Neural cell (in vitro differentiated cells): ENCODE results near the gene SPON1. TPM values are rescaled to one million over a fixed set of nuclear protein-coding genes. Genes with fewer than 3 reads are reported as not detected.

Source experiments
- H2AFZ ChIP-seq: fragments of 200-600, 300-800 bp; sonication (generic), shearing (Covaris generic); 2 replicates; pipeline ENCODE4 v1.6.0; 2014; ENCODE audit warnings: low read depth, mild to moderate bottlenecking, antibody characterized with exemption, low read length, moderate library complexity
- H3F3A ChIP-seq: fragments of 200-600 bp; shearing (Covaris generic); 2 replicates; pipeline ENCODE4 v1.6.1; 2016; ENCODE audit warnings: mild to moderate bottlenecking, moderate library complexity, mixed read lengths, antibody characterized with exemption, low read length; ENCODE audit not compliant: insufficient read depth, poor library complexity, severe bottlenecking
- H3K27ac ChIP-seq: fragments of 200-600, 300-800 bp; sonication (generic), shearing (Covaris generic); 2 replicates; pipeline ENCODE4 v1.5.1; 2014; ENCODE audit warnings: mild to moderate bottlenecking, low read length, moderate library complexity
- H3K27me3 ChIP-seq: fragments of 300-800, 200-600 bp; sonication (generic), shearing (Covaris generic); 2 replicates; pipeline ENCODE4 v1.6.0; 2014; ENCODE audit warnings: mild to moderate bottlenecking, low read depth, low read length, moderate library complexity; ENCODE audit not compliant: insufficient read depth
- H3K36me3 ChIP-seq: fragments of 300-800, 200-600 bp; sonication (generic), shearing (Covaris generic); 2 replicates; pipeline ENCODE4 v1.5.1; 2014; ENCODE audit warnings: mild to moderate bottlenecking, antibody characterized with exemption, low read length, moderate library complexity; ENCODE audit not compliant: insufficient read depth
- H3K4me2 ChIP-seq: fragments of 300-800, 200-600 bp; sonication (generic), shearing (Covaris generic); 2 replicates; pipeline ENCODE4 v1.6.0; 2014; ENCODE audit warnings: mild to moderate bottlenecking, low read length
- H3K4me3 ChIP-seq: fragments of 300-800, 200-600 bp; sonication (generic), shearing (Covaris generic); 2 replicates; pipeline ENCODE4 v1.5.1; 2014; ENCODE audit warnings: mild to moderate bottlenecking, low read length, moderate library complexity
- H3K79me2 ChIP-seq: fragments of 200-600 bp; shearing (Covaris generic); replicated peaks from 2 replicates; pipeline ENCODE4 v1.6.0; 2014; ENCODE audit warnings: mild to moderate bottlenecking, low read length, moderate library complexity; ENCODE audit not compliant: insufficient read depth
- H3K9ac ChIP-seq: fragments of 300-800, 200-600 bp; sonication (generic), shearing (Covaris generic); 2 replicates; pipeline ENCODE4 v1.6.1; 2016; ENCODE audit warnings: mild to moderate bottlenecking, low read length, mixed read lengths
- H3K9me2 ChIP-seq: fragments of 200-600 bp; shearing (Covaris generic); 2 replicates; pipeline ENCODE4 v1.6.1; 2016; ENCODE audit warnings: mild to moderate bottlenecking, low read length, mixed read lengths; ENCODE audit not compliant: insufficient read depth
- H3K9me3 ChIP-seq: fragments of 200-600, 300-800 bp; sonication (generic), shearing (Covaris generic); 2 replicates; pipeline ENCODE4 v1.6.1; 2016; ENCODE audit warnings: mild to moderate bottlenecking, mixed run types, low read length, moderate library complexity, mixed read lengths
- H4K20me1 ChIP-seq: fragments of 200-600 bp; shearing (Covaris generic); 2 replicates; pipeline ENCODE4 v1.6.1; 2016; ENCODE audit warnings: mild to moderate bottlenecking, mixed run types; ENCODE audit not compliant: insufficient read depth
- CTCF ChIP-seq: fragments of 450-650 bp; IDR thresholded peaks from 2 replicates; pipeline ENCODE4 v1.5.1; 2014; ENCODE audit warnings: antibody characterized with exemption, mild to moderate bottlenecking, moderate library complexity; ENCODE audit not compliant: poor library complexity, severe bottlenecking
- EP300 ChIP-seq: fragments of 450-650 bp; conservative IDR thresholded peaks from 2 replicates; pipeline ENCODE4 v1.6.1; 2014; ENCODE audit warnings: antibody characterized with exemption, mild to moderate bottlenecking, moderate library complexity; ENCODE audit not compliant: poor library complexity, severe bottlenecking
- EZH2 ChIP-seq: fragments of 200-600, 300-800 bp; shearing (Covaris generic), sonication (generic); IDR thresholded peaks from 2 replicates; pipeline ENCODE4 v1.6.1; 2014; ENCODE audit warnings: antibody characterized with exemption, low read length, borderline replicate concordance, mild to moderate bottlenecking; ENCODE audit not compliant: insufficient read depth, poor library complexity, severe bottlenecking
- MXI1 ChIP-seq: fragments of 450-650 bp; conservative IDR thresholded peaks from 2 replicates; pipeline ENCODE4 v1.6.1; 2014; ENCODE audit warnings: antibody characterized with exemption, mild to moderate bottlenecking; ENCODE audit not compliant: poor library complexity, severe bottlenecking
- RAD21 ChIP-seq: fragments of 450-650 bp; conservative IDR thresholded peaks from 2 replicates; pipeline ENCODE4 v1.6.1; 2014; ENCODE audit warnings: antibody characterized with exemption, mild to moderate bottlenecking, moderate library complexity
- REST ChIP-seq: IDR thresholded peaks from 2 replicates; pipeline ENCODE4 v1.6.1; 2012; ENCODE audit warnings: borderline replicate concordance
- SMC3 ChIP-seq: fragments of 450-650 bp; conservative IDR thresholded peaks from 2 replicates; pipeline ENCODE4 v1.6.1; 2014; ENCODE audit warnings: antibody characterized with exemption, mild to moderate bottlenecking, moderate library complexity; ENCODE audit not compliant: poor library complexity
- TAF1 ChIP-seq: IDR thresholded peaks from 2 replicates; pipeline ENCODE4 v1.6.1; 2012; ENCODE audit warnings: low read depth
- polyA plus RNA-seq: library from polyadenylated mRNA; depleted of rRNA; stranded (reverse); fragments of >200 nt; gene quantifications from 2 replicates; pipeline ENCODE4 v1.2.3, GENCODE V29; 2014

Gene SPON1
- polyA plus RNA-seq, 1 donor from 2014 or later = 0.66 TPM

- Histone ChIP-seq H3K79me2 (no peaks in the 10 kb centered on the region), H3K9me3 (no peaks in the 10 kb centered on the region), H4K20me1 (no peaks in the 10 kb centered on the region), H3K27me3 (no peaks in the 10 kb centered on the region), H3K27ac (no peak overlapping the region), H3K4me3 (no peak overlapping the region), H2AFZ (no peak overlapping the region), H3K4me2 (no peak overlapping the region), H3F3A (no peaks in the 10 kb centered on the region), H3K9ac (no peak overlapping the region), H3K36me3 (no peaks in the 10 kb centered on the region), H3K9me2 (no peaks in the 10 kb centered on the region)
- TF ChIP-seq RAD21 = no peak
- no peak for TF ChIP-seq TAF1
- no peak for TF ChIP-seq CTCF
- TF ChIP-seq MXI1 = no peak
- TF ChIP-seq REST = no peak
- TF ChIP-seq SMC3 = no peak
- TF ChIP-seq EZH2 = no peak
These were observed 308.4 kb downstream of the SPON1 start for GRCh38 chr11:14270690-14271542.

- Histone ChIP-seq H3K9ac (no peak overlapping the region), H4K20me1 (no peaks in the 10 kb centered on the region), H2AFZ (no peak overlapping the region), H3K9me3 (no peaks in the 10 kb centered on the region), H3K4me2 (no peak overlapping the region), H3F3A (no peaks in the 10 kb centered on the region), H3K4me3 (no peak overlapping the region), H3K27ac (no peak overlapping the region), H3K79me2 (no peaks in the 10 kb centered on the region), H3K36me3 (no peaks in the 10 kb centered on the region), H3K9me2 (no peaks in the 10 kb centered on the region), H3K27me3 (no peaks in the 10 kb centered on the region)
- TF ChIP-seq EZH2 = no peak
- no peak for TF ChIP-seq CTCF
- TF ChIP-seq EP300 = no peak
- no peak for TF ChIP-seq TAF1
- no peak for TF ChIP-seq SMC3
- TF ChIP-seq REST = no peak
- no peak for TF ChIP-seq MXI1
These were observed 311.4 kb downstream of the SPON1 start for GRCh38 chr11:14273895-14274294.
